Colon (tissue), 2 donors: ENCODE measurements around the gene NCKIPSD.

ENCODE experiments used
- FAIRE-seq: peaks from 2 replicates; lab custom pipeline; 2012; peaks lifted over from hg19 to GRCh38; lab: Jason Lieb, UNC
- donor health status: control.
- donor health status: control.

Gene NCKIPSD

GRCh38 chr3:48678566-48679380 is 6.9 kb downstream of the NCKIPSD start:
- FAIRE-seq, result no peak

GRCh38 chr3:48678056-48678455 is 7.7 kb downstream of the NCKIPSD start:
- FAIRE-seq, result no peak

GRCh38 chr3:48674505-48674904 is 11.2 kb downstream of the NCKIPSD start:
- FAIRE-seq, result no peak

GRCh38 chr3:48672522-48672921 is 13.2 kb downstream of the NCKIPSD start:
- no peak for FAIRE-seq

- FAIRE-seq, result no peak
These were observed 20.8 kb downstream of the NCKIPSD start for GRCh38 chr3:48664929-48665328.

GRCh38 chr3:48664313-48664644 is 21.4 kb downstream of the NCKIPSD start:
- no peak for FAIRE-seq

GRCh38 chr3:48663489-48664312 is 22.0 kb downstream of the NCKIPSD start:
- FAIRE-seq, result peak; percentile 21

GRCh38 chr3:48662753-48663488 is 22.8 kb downstream of the NCKIPSD start, which contains the start of gene CELSR3:
Gene CELSR3, minus strand, starts transcription at chr3:48662886. Its CDS starts 252 bp downstream, at chr3:48662634.
- FAIRE-seq, result no peak

GRCh38 chr3:48662145-48662752 is 23.5 kb downstream of the NCKIPSD start:
- no peak for FAIRE-seq

- no peak for FAIRE-seq
These were observed 24.1 kb downstream of the NCKIPSD start for GRCh38 chr3:48661501-48662144.

GRCh38 chr3:48660800-48661400 is 24.8 kb downstream of the NCKIPSD start:
- FAIRE-seq, result no peak

- FAIRE-seq, result no peak
These were observed 28.9 kb downstream of the NCKIPSD start for GRCh38 chr3:48656841-48657281.

GRCh38 chr3:48656061-48656840 is 29.5 kb downstream of the NCKIPSD start:
- no peak for FAIRE-seq

GRCh38 chr3:48655606-48656005 is 30.1 kb downstream of the NCKIPSD start:
- FAIRE-seq, result no peak

- no peak for FAIRE-seq
These were observed 30.7 kb downstream of the NCKIPSD start for GRCh38 chr3:48655063-48655462.

GRCh38 chr3:48652923-48653715 is 32.6 kb downstream of the NCKIPSD start:
- no peak for FAIRE-seq

- no peak for FAIRE-seq
These were observed 33.9 kb downstream of the NCKIPSD start for GRCh38 chr3:48651771-48652170.

GRCh38 chr3:48650723-48651122 is 35.0 kb downstream of the NCKIPSD start:
- FAIRE-seq, result no peak

GRCh38 chr3:48648188-48648850 is 37.4 kb downstream of the NCKIPSD start:
- FAIRE-seq, result no peak
